Glutamatergic neuron (in vitro differentiated cells): ENCODE results near the gene ZNF844. TPM values are rescaled to one million over a fixed set of nuclear protein-coding genes. Genes with fewer than 3 reads are reported as not detected.

Experiments used
- DNase-seq: peaks from one replicate; pipeline ENCODE4 v3.0.0; 2022
- H3K27ac Mint-ChIP-seq: one replicate; pipeline ENCODE4 v1.8.0; 2020; ENCODE audit warnings: mild to moderate bottlenecking, mixed read lengths, inconsistent platforms; ENCODE audit not compliant: unreplicated experiment
- H3K27me3 Mint-ChIP-seq: one replicate; pipeline ENCODE4 v1.8.0; 2020; ENCODE audit warnings: mild to moderate bottlenecking, moderate library complexity, mixed read lengths, inconsistent platforms; ENCODE audit not compliant: unreplicated experiment
- H3K36me3 Mint-ChIP-seq: one replicate; pipeline ENCODE4 v1.8.0; 2020; ENCODE audit warnings: mild to moderate bottlenecking, mixed read lengths, inconsistent platforms; ENCODE audit not compliant: unreplicated experiment
- H3K4me1 Mint-ChIP-seq: one replicate; pipeline ENCODE4 v1.8.0; 2020; ENCODE audit warnings: mild to moderate bottlenecking, low read depth, mixed read lengths, inconsistent platforms; ENCODE audit not compliant: unreplicated experiment
- H3K4me3 Mint-ChIP-seq: one replicate; pipeline ENCODE4 v1.8.0; 2020; ENCODE audit warnings: mild to moderate bottlenecking, mixed read lengths, inconsistent platforms; ENCODE audit not compliant: unreplicated experiment
- H3K9me3 Mint-ChIP-seq: one replicate; pipeline ENCODE4 v1.8.0; 2020; ENCODE audit warnings: mild to moderate bottlenecking, moderate library complexity, mixed read lengths, inconsistent platforms; ENCODE audit not compliant: unreplicated experiment
- CTCF ChIP-seq: fragments of 200-600 bp; sonication (generic); IDR thresholded peaks from one replicate; pipeline ENCODE4 v1.5.0; 2021; ENCODE audit not compliant: partially characterized antibody, unreplicated experiment
- total RNA-seq: library from RNA; stranded (reverse); fragmentation: NEBNext Ultra II Directional; extraction: Animal tissue kit (Norgen Biotek cat#: 25700); gene quantifications from one replicate; pipeline ENCODE4 v1.2.1, GENCODE V29; 2021; ENCODE audit not compliant: unreplicated experiment

The ZNF844 gene
- total RNA-seq, 1 donor from 2014 or later, result 22.2 TPM

DNA sequence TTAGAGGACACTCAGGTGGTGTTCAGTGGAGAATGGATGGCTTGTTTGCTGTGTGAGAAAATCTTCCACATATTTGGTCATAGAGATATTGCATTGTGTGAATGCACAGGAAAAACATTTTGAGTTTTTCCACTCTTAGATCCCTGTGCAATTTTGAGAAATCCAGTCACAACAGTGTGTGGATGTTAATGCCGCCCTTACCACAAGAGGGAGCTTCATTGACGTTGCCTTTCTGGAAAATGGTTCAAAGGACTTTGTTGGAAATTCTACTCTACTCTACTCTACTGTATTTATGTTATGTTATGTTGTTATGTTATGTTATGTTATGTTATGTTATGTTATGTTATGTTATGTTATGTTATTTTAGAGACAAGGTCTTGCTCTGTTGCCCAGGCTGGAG, 62.2 kb downstream of the ZNF844 start:
- Mint-ChIP-seq H3K27ac (no peak overlapping the region), H3K4me3 (no peak overlapping the region), H3K9me3 (peaks cover 2% of the 10 kb centered on the region), H3K4me1 (no peaks in the 10 kb centered on the region), H3K36me3 (peaks cover 18% of the 10 kb centered on the region), H3K27me3 (no peaks in the 10 kb centered on the region)
- peak; percentile 22 for DNase-seq
- TF ChIP-seq CTCF, result peak; percentile 48

Other genes with a start within 250 kb of the ZNF844 start
- 21.1 TPM for gene ZNF439, start 216.0 kb upstream of the ZNF844 start, total RNA-seq
- gene ZNF69, start 176.9 kb upstream of the ZNF844 start, total RNA-seq, result 29.6 TPM
- 17.8 TPM for gene ZNF700, start 139.6 kb upstream of the ZNF844 start, total RNA-seq
- 10.3 TPM for gene ZNF763, start 99.7 kb upstream of the ZNF844 start, total RNA-seq
- gene ZNF433, start 29.1 kb upstream of the ZNF844 start, total RNA-seq, result 4.5 TPM
- 1.6 TPM for gene ZNF878, start 11.8 kb upstream of the ZNF844 start, total RNA-seq
- 8.1 TPM for gene ZNF20, start 75.6 kb downstream of the ZNF844 start, total RNA-seq
- 25.1 TPM for gene ZNF625, start 92.0 kb downstream of the ZNF844 start, total RNA-seq
- gene ZNF136, start 98.4 kb downstream of the ZNF844 start, total RNA-seq, result 15.5 TPM
- 15.2 TPM for gene ZNF44, start 230.2 kb downstream of the ZNF844 start, total RNA-seq